ENCODE data around the gene NOL4.

NOL4 gene

GRCh38 chr18:34258176-34258575 lies 33.5 kb upstream of the NOL4 start:
- Histone ChIP-seq H3K4me2 (ENCODE audit: low read depth, low read length, poor library complexity, severe bottlenecking) (no peak overlapping the region), H3K9me3 (ENCODE audit: insufficient read depth, low read length) (no peaks in the 10 kb centered on the region), H3K9ac (ENCODE audit: low read length) (no peak overlapping the region), H3K27ac (ENCODE audit: low read depth, low read length) (no peak overlapping the region), H3K27me3 (ENCODE audit: low read length) (no peaks in the 10 kb centered on the region), H3K79me2 (ENCODE audit: insufficient read depth, low read length) (no peaks in the 10 kb centered on the region), H2AFZ (ENCODE audit: low read depth, low read length, severe bottlenecking) (no peak overlapping the region), H4K20me1 (ENCODE audit: low read depth, low read length) (no peaks in the 10 kb centered on the region), H3K36me3 (ENCODE audit: low read length) (no peaks in the 10 kb centered on the region), H3K4me3 (ENCODE audit: insufficient read depth, low read length, poor library complexity, severe bottlenecking) (no peak overlapping the region), H3F3A (ENCODE audit: insufficient read depth) (no peaks in the 10 kb centered on the region), H3K9me2 (replicated peaks; ENCODE audit: insufficient read depth, low read length) (no peaks in the 10 kb centered on the region)
- TF ChIP-seq CTCF (IDR thresholded peaks at IDR 0.05; ENCODE audit: insufficient read depth, low read length, poor library complexity, severe bottlenecking) = no peak
- TF ChIP-seq EZH2phosphoT487 (conservative IDR thresholded peaks at IDR 0.05; ENCODE audit: low read length) = no peak

GRCh38 chr18:34251919-34252318 lies 27.2 kb upstream of the NOL4 start:
- no peaks in the 10 kb centered on the region for H3F3A ChIP-seq (ENCODE audit: insufficient read depth)
- no peak overlapping the region for H3K27ac ChIP-seq (ENCODE audit: low read depth, low read length)
- H3K4me2 ChIP-seq (ENCODE audit: low read depth, low read length, poor library complexity, severe bottlenecking) = no peak overlapping the region
- H3K9me2 ChIP-seq (replicated peaks; ENCODE audit: insufficient read depth, low read length) = no peaks in the 10 kb centered on the region
- H3K79me2 ChIP-seq (ENCODE audit: insufficient read depth, low read length) = no peaks in the 10 kb centered on the region
- H3K27me3 ChIP-seq (ENCODE audit: low read length) = no peaks in the 10 kb centered on the region
- H3K36me3 ChIP-seq (ENCODE audit: low read length) = no peaks in the 10 kb centered on the region
- H2AFZ ChIP-seq (ENCODE audit: low read depth, low read length, severe bottlenecking) = no peak overlapping the region
- no peaks in the 10 kb centered on the region for H4K20me1 ChIP-seq (ENCODE audit: low read depth, low read length)
- H3K9ac ChIP-seq (ENCODE audit: low read length) = no peak overlapping the region
- H3K4me3 ChIP-seq (ENCODE audit: insufficient read depth, low read length, poor library complexity, severe bottlenecking) = no peak overlapping the region
- no peak for TF ChIP-seq EZH2phosphoT487 (conservative IDR thresholded peaks at IDR 0.05; ENCODE audit: low read length)
- TF ChIP-seq CTCF (IDR thresholded peaks at IDR 0.05; ENCODE audit: insufficient read depth, low read length, poor library complexity, severe bottlenecking) = no peak
- H3K9me3 ChIP-seq (ENCODE audit: insufficient read depth, low read length) = no peaks in the 10 kb centered on the region

GRCh38 chr18:34248727-34249126 lies 24.0 kb upstream of the NOL4 start:
- H3K79me2 ChIP-seq (ENCODE audit: insufficient read depth, low read length) = no peaks in the 10 kb centered on the region
- H4K20me1 ChIP-seq (ENCODE audit: low read depth, low read length) = no peaks in the 10 kb centered on the region
- no peaks in the 10 kb centered on the region for H3K36me3 ChIP-seq (ENCODE audit: low read length)
- no peaks in the 10 kb centered on the region for H3K9me2 ChIP-seq (replicated peaks; ENCODE audit: insufficient read depth, low read length)
- TF ChIP-seq EZH2phosphoT487 (conservative IDR thresholded peaks at IDR 0.05; ENCODE audit: low read length) (no peak), CTCF (IDR thresholded peaks at IDR 0.05; ENCODE audit: insufficient read depth, low read length, poor library complexity, severe bottlenecking) (no peak)
- H3K27ac ChIP-seq (ENCODE audit: low read depth, low read length) = no peak overlapping the region
- no peaks in the 10 kb centered on the region for H3K27me3 ChIP-seq (ENCODE audit: low read length)
- no peak overlapping the region for H2AFZ ChIP-seq (ENCODE audit: low read depth, low read length, severe bottlenecking)
- H3K9me3 ChIP-seq (ENCODE audit: insufficient read depth, low read length) = no peaks in the 10 kb centered on the region
- no peak overlapping the region for H3K9ac ChIP-seq (ENCODE audit: low read length)
- H3K4me2 ChIP-seq (ENCODE audit: low read depth, low read length, poor library complexity, severe bottlenecking) = no peak overlapping the region
- H3F3A ChIP-seq (ENCODE audit: insufficient read depth) = no peaks in the 10 kb centered on the region
- no peak overlapping the region for H3K4me3 ChIP-seq (ENCODE audit: insufficient read depth, low read length, poor library complexity, severe bottlenecking)
